ENCODE data around the gene ACSM3. TPM values are rescaled to one million over a fixed set of nuclear protein-coding genes. Genes with fewer than 3 reads are reported as not detected.

ACSM3 gene

DNA sequence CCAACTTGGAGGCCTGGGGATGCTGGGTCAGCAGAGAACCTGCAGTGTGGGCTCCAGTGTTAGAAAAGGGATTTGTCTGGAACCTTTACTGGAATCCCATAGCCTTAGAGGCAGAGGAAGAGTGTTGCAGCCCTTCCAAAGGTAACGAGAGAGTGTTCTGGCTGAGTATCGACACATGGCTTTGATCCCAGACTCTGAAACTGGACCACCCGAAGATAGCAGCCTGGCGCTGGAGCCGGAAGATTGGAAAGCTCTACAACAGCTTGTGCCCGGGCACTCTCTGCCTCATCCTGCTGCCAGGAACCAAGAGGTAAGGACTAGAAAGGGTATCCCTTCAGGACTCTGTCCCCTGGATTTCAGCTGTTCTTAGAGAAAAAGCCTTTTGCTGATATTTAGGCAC is 82.2 kb downstream of the ACSM3 start:
- Histone ChIP-seq H3K14ac (ENCODE audit: low read length) (no peak overlapping the region), H3K23ac (ENCODE audit: low read depth, low read length, poor library complexity) (no peak overlapping the region), H3K9ac (ENCODE audit: low read depth, low read length, poor library complexity) (no peak overlapping the region), H3K9me3 (replicated peaks in 1 of 2; ENCODE audit: control insufficient read depth in 2 of 2, insufficient read depth in 1 of 2, low read depth in 1 of 2, low read length in 2 of 2) (no peaks in the 10 kb centered on the region), H3K27me3 (ENCODE audit: control insufficient read depth in 3 of 3, insufficient read depth in 3 of 3, low read depth in 1 of 3, low read length in 3 of 3) (no peaks in the 10 kb centered on the region), H3K4me1 (ENCODE audit: control insufficient read depth in 2 of 2, insufficient read depth in 1 of 2, low read depth in 1 of 2, low read length in 2 of 2) (no peaks in the 10 kb centered on the region), H3K4ac (ENCODE audit: low read length) (no peak overlapping the region), H2BK15ac (ENCODE audit: low read length) (no peak overlapping the region), H3K36me3 (replicated peaks in 1 of 2; ENCODE audit: control insufficient read depth in 2 of 2, insufficient read depth in 2 of 2, low read length in 2 of 2) (peaks cover 2 to 92% of the 10 kb centered on the region in 2 donors), H2BK12ac (ENCODE audit: low read length) (no peak overlapping the region), H4K91ac (ENCODE audit: low read depth, low read length, poor library complexity) (no peak overlapping the region), H2BK5ac (ENCODE audit: low read length) (no peak overlapping the region), H4K8ac (ENCODE audit: low read depth, low read length) (no peak overlapping the region), H3K27ac (replicated peaks; ENCODE audit: low read length) (no peak overlapping the region), H2AK5ac (ENCODE audit: low read depth, low read length) (no peak overlapping the region), H3K18ac (ENCODE audit: low read length) (no peak overlapping the region), H3K4me3 (ENCODE audit: low read length in 2 of 2) (no peak overlapping the region), H2AFZ (ENCODE audit: low read length) (no peak overlapping the region), H2BK120ac (ENCODE audit: low read depth, low read length) (no peak overlapping the region), H3K4me2 (ENCODE audit: insufficient read depth, low read length, poor library complexity, severe bottlenecking) (no peak overlapping the region), H3K79me1 (ENCODE audit: low read depth, low read length) (no peaks in the 10 kb centered on the region)
- no CpG with 5 or more reads among the region's 6 CpGs for WGBS, 2 donors (ENCODE audit: extremely low coverage in 2 of 2, insufficient read length in 2 of 2, insufficient replicate concordance in 1 of 2)
- DNase-seq (ENCODE audit: low spot score), result no peak

DNA sequence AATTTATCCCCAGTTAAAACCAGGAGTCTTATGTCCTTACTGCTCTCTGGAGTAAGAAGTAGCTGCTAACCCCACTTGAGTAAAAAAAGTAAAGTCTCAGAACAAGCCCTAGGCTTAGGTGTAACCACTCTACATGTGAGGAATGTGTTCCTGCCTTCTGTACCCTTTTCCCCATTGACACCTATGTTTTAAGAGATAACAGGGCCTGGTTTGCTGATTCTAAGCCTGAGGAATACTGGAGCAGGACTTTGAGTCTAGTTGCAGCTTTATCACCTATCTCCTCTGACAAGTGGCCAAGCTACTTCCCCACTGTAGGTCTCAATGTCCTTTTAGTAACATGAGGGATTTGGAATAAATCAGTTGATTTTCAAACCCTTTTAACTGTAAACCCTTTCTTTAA is 82.7 kb downstream of the ACSM3 start:
- Histone ChIP-seq H2BK12ac (ENCODE audit: low read length) (no peak overlapping the region), H3K14ac (ENCODE audit: low read length) (no peak overlapping the region), H3K36me3 (replicated peaks in 1 of 2; ENCODE audit: control insufficient read depth in 2 of 2, insufficient read depth in 2 of 2, low read length in 2 of 2) (peaks cover 2 to 92% of the 10 kb centered on the region in 2 donors), H3K79me1 (ENCODE audit: low read depth, low read length) (no peaks in the 10 kb centered on the region), H3K9me3 (replicated peaks in 1 of 2; ENCODE audit: control insufficient read depth in 2 of 2, insufficient read depth in 1 of 2, low read depth in 1 of 2, low read length in 2 of 2) (no peaks in the 10 kb centered on the region), H4K91ac (ENCODE audit: low read depth, low read length, poor library complexity) (no peak overlapping the region), H3K4me2 (ENCODE audit: insufficient read depth, low read length, poor library complexity, severe bottlenecking) (no peak overlapping the region), H3K4me1 (ENCODE audit: control insufficient read depth in 2 of 2, insufficient read depth in 1 of 2, low read depth in 1 of 2, low read length in 2 of 2) (no peaks in the 10 kb centered on the region), H2AK5ac (ENCODE audit: low read depth, low read length) (no peak overlapping the region), H2BK5ac (ENCODE audit: low read length) (no peak overlapping the region), H3K27me3 (ENCODE audit: control insufficient read depth in 3 of 3, insufficient read depth in 3 of 3, low read depth in 1 of 3, low read length in 3 of 3) (no peaks in the 10 kb centered on the region), H2BK120ac (ENCODE audit: low read depth, low read length) (no peak overlapping the region), H3K4ac (ENCODE audit: low read length) (no peak overlapping the region), H2AFZ (ENCODE audit: low read length) (no peak overlapping the region), H3K18ac (ENCODE audit: low read length) (no peak overlapping the region), H3K23ac (ENCODE audit: low read depth, low read length, poor library complexity) (no peak overlapping the region), H2BK15ac (ENCODE audit: low read length) (no peak overlapping the region), H3K9ac (ENCODE audit: low read depth, low read length, poor library complexity) (no peak overlapping the region), H4K8ac (ENCODE audit: low read depth, low read length) (no peak overlapping the region), H3K4me3 (ENCODE audit: low read length in 2 of 2) (no peak overlapping the region), H3K27ac (replicated peaks; ENCODE audit: low read length) (no peak overlapping the region)
- DNase-seq (ENCODE audit: low spot score), result no peak

Small RNA genes lying within 50 kb of the gene (small RNA-seq; reads per million reads assigned to genes)
- gene RF00618 (ENCODE audit: insufficient read depth) (not detected), gene RNU6-944P (ENCODE audit: insufficient read depth) (not detected)

Measured in neuronal stem cell (in vitro differentiated cells).